Middle frontal gyrus (tissue), 1 donor: Measurements from ENCODE around the gene MIF4GD.
"Not testable (repeated sequence)": the region's sequence is repeated elsewhere in the genome, so short reads cannot be mapped to it uniquely, and the experiment has no call there.

Experiments used
- DNase-seq: peaks from one replicate; pipeline ENCODE4 v3.0.0-alpha.2; 2015; ENCODE audit warnings: low spot score; ENCODE audit errors: extremely low spot score

MIF4GD gene

GRCh38 chr17:75270966-75271232 is at the start of gene MIF4GD:
MIF4GD (minus strand) TSS chr17:75271231; CDS start chr17:75270195, 1,036 bp downstream.
- DNase-seq, result no peak

GRCh38 chr17:75319904-75320691 is 49.1 kb upstream of the MIF4GD start:
- DNase-seq, result no peak

GRCh38 chr17:75318615-75319222 is 47.7 kb upstream of the MIF4GD start:
- no peak for DNase-seq

GRCh38 chr17:75318211-75318610 is 47.2 kb upstream of the MIF4GD start:
- no peak for DNase-seq

DNA sequence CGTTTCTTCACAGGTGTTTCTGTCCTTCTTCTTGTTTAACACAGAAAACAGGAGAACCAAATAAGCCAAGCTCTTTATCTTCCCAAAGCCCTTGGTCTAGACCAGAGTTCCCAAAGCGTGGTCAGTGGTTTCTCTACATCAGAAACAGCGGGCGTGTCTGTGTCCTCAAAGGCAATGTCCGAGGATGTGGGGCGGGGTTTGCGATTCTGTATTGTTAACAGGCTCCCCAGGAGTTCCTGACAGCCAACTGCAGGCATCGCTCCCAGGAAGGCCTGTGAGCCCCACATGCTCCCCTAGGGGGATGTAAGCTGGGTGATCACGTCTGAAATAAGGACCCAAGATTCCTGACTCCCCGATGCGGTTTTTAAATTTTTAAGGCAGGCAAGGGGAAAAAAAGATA is 46.6 kb upstream of the MIF4GD start:
- no peak for DNase-seq

GRCh38 chr17:75316253-75316652 is 45.2 kb upstream of the MIF4GD start:
- DNase-seq, result no peak

DNA sequence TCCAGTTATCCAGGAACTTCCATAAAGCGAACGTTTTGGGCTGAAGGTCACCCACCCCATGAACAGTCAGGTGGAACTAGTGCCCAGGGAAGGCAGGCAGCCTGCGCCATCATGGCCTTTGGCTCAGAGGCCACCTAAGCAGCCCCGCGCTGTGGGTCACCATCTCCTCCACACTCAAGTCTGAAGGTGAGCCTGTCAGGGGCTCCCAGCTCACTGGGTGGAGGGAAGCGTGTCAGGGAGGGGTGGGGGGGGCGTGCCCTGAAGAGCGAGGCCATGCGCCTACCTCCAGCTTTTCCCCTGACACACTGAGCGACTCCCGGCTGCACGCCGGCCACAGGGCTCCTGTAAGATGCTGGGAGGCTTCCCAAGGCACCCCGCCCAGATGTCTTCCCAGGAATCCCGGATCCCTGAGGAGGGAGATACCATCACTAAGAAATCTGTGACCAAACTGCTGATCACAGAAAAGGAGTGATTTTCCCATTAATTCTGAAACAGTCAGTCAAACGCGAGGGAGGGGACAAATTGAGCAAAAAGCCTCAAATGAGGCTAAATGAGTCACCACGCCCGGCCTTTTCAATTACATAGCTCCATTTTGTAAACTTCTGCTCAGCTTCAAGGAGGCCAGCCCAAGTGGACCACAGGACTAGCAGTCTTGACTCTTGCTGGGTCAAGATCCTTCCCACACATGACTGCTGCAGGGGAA is 44.7 kb upstream of the MIF4GD start:
- DNase-seq, result no peak

GRCh38 chr17:75313941-75314551 is 43.0 kb upstream of the MIF4GD start:
- no peak for DNase-seq

DNA sequence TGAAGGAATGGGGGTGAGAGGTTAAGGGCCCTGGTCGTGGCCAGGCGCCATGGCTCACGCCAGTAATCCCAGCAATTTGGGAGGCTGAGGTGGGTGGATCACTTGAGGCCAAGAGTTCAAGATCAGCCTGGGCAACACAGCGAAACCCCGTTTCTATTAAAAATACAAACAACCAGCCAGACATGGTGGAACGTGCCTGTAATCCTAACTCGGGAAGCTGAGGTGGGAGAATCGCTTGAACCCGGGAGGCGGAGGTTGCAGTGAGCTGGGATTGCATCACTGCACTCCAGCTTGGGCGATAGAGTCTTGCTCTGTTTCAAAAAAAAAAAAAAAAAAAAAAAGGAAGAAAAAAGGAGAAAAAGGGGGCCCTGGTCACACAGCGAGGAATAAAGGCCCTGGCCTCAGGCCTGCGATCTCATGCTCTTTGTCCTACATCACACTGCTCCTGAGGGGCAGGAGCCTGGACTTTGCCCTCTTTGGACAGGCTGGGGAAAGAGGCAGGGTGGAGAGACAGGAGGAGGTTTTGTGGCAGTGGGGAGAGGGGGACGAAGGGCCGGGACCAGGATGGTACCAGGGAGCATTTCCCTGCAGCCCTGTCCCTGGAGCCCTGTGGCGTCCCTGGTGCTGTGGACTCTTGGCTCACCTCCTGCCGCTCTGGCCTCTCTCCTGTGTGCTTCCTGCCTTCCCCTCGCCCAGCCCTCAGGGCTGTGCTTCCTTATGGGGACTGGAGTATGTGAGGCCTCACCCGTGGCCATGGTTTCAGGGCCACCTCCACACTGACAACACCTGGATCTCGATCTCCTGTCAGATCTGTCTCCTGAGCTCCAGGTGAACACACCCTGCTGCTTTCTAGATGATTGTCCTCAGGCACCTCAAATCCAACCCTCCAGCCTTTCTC is 38.0 kb upstream of the MIF4GD start:
- DNase-seq, result no peak

DNA sequence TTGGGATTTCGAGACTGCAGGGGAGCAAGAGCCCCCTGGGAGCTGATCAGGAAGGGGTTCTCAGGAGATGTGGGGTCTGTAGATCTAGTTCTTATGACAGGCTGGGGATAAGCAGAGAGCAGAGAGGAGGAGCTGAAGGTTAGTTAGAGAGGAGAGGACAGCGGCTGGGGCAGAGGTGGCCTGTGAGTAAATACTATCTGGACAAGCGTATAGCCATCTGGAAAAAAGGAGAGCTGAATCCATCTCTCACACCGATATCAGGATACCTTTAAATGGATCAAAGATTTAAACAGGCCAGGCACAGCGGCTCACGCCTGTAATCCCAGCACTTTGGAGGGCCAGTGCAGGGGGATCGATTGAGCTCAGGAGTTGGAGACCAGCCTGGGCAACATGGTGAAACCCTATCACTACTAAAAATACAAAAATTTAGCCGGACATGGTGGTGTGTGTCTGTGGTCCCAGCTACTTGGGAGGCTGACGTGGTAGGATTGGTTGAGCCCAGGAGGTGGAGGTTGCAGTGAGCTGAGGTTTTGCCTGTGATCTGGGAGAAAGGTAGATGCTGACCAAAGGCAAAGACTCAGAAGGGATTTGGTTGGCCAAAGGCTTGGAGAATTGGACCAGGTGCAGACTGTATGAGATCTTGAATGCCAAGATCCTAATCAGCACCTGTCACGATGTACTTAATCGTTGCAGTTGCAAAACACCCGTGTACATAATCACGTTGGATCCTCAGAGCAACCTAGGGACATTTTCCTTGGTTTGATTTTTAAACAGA is 37.1 kb upstream of the MIF4GD start:
- DNase-seq, result no peak

DNA sequence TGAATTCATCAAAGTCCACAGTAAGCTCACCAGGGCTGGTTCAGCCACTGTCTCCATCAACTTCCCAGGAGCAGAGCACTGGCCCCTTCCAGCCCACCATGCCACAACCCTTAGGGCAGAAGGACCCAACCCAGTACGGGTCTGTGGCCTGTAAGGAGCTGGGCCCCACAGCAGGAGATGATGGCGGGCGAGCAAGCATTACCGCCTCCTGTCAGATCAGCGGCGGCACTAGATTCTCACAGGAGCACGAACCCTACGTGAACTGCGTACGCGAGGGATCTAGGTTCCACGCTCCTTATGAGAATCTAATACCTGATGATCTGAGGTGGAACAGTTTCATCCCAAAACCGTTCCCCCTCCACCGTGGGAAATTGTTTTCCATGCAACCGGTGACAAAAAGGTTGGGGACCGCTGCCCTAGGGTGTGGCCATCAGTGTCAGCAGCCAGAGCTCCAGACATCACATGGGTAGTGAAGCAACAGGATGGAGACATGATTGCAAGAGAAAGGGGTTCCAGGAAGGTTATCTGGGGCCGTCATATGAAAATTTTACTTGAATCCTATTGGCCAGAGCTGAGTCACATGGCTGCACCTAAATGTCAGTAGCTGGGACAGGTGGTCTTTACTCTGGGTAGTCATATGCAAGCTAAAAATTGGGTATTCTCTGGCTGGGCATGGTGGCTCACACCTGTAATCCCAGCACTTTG is 30.6 kb upstream of the MIF4GD start:
- DNase-seq, result no peak

- DNase-seq, result no peak
Measured at GRCh38 chr17:75301049-75301448, 30.0 kb upstream of the MIF4GD start.

GRCh38 chr17:75300280-75300679 is 29.2 kb upstream of the MIF4GD start:
- DNase-seq, result no peak

GRCh38 chr17:75295201-75296158 is 24.4 kb upstream of the MIF4GD start:
- no peak for DNase-seq

- DNase-seq, result not testable (repeated sequence)
Measured at GRCh38 chr17:75292810-75293448, 21.9 kb upstream of the MIF4GD start.

DNA sequence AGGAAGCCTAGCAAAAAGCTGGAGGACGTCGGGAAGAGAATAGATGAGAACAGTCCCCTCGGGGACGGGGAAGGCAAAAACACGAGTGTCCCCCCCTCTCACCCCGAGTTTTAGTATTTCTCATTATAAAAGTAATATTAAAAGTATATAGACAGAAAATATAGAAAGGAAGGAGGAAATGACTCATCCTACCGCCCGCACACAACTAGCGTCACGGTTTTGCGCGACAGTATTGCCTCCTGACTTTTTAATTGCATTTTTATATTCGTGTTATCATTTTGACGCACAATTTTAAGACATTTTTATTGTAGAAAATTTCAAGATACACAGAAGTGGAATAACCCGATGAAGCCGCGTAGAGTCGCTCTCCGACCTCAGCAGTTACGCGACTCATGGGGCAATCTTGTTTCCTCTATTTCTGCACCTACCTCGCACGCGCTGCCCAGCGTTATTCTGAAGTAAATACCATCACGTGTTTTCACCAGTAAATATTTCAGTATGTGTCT is 18.9 kb upstream of the MIF4GD start:
- no peak for DNase-seq

DNA sequence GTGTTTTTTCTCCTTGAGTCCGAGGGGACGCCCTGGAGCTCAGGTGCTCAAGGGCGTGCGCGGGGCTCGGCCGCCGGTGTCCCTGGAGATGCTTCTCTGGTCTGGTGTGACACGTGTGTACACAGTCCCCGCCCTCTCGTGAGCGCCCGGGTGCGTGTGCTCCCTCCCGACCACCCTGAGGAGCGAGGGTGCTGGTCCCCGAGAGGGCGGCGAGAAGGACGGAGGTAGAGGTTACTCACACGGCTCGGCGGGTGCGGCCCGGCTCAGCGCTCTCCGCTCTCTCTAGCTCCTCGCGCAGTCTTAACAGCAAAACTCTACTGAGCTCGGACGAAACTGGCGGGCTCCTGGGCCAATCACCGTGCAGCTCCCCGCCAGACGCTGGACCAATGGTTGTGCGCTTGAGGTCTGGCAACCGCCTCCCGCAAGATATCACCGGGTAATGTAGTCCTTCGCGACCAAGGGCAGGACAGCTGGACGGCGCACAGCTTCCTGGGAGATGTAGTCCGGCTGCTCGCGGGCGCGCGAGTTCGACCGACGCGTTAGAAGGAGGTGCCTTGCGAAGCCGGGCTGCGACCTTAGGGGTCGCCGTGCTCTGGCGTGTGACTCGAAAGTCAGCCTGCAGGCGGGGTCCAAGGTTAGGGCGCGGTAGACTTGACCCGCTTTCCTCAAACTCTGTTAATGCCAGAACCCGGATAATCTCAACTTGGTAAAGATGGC is 18.2 kb upstream of the MIF4GD start, which contains the start of gene SLC25A19:
Gene SLC25A19 (minus strand): TSS at position 319 of the 717 bp plus-strand sequence. CDS start 2,669 bp downstream, outside the sequence.
- DNase-seq, result peak; percentile 97
